ENCODE measurements around the gene WNK1. TPM values are rescaled to one million over a fixed set of nuclear protein-coding genes. Genes with fewer than 3 reads are reported as not detected.

The WNK1 gene
- total RNA-seq, 1 donor from 2014 or later, result 160 TPM

- no peak for DNase-seq (ENCODE audit: low spot score)
- no peak for TF ChIP-seq CTCF (IDR thresholded peaks at IDR 0.05; ENCODE audit: unreplicated experiment)
- H3K9me3 Mint-ChIP-seq (ENCODE audit: unreplicated experiment), result no peaks in the 10 kb centered on the region
- H3K4me1 Mint-ChIP-seq (ENCODE audit: unreplicated experiment), result no peaks in the 10 kb centered on the region
- H3K4me3 Mint-ChIP-seq (ENCODE audit: unreplicated experiment), result no peak overlapping the region
- peaks cover 2% of the 10 kb centered on the region for H3K27me3 Mint-ChIP-seq (ENCODE audit: unreplicated experiment)
- H3K27ac Mint-ChIP-seq (ENCODE audit: unreplicated experiment), result no peak overlapping the region
- peaks cover 8% of the 10 kb centered on the region for H3K36me3 Mint-ChIP-seq (ENCODE audit: low read depth, unreplicated experiment)
Measured at GRCh38 chr12:820336-820735, 68.0 kb downstream of the WNK1 start.

- H3K27ac Mint-ChIP-seq (ENCODE audit: unreplicated experiment), result no peak overlapping the region
- TF ChIP-seq CTCF (IDR thresholded peaks at IDR 0.05; ENCODE audit: unreplicated experiment), result no peak
- no peaks in the 10 kb centered on the region for H3K4me1 Mint-ChIP-seq (ENCODE audit: unreplicated experiment)
- no peaks in the 10 kb centered on the region for H3K9me3 Mint-ChIP-seq (ENCODE audit: unreplicated experiment)
- H3K36me3 Mint-ChIP-seq (ENCODE audit: low read depth, unreplicated experiment), result no peaks in the 10 kb centered on the region
- H3K27me3 Mint-ChIP-seq (ENCODE audit: unreplicated experiment), result no peaks in the 10 kb centered on the region
- DNase-seq (ENCODE audit: low spot score), result no peak
- H3K4me3 Mint-ChIP-seq (ENCODE audit: unreplicated experiment), result no peak overlapping the region
Measured at GRCh38 chr12:823028-823698, 70.8 kb downstream of the WNK1 start.

- Mint-ChIP-seq H3K27ac (ENCODE audit: unreplicated experiment) (no peak overlapping the region), H3K4me1 (ENCODE audit: unreplicated experiment) (no peaks in the 10 kb centered on the region), H3K9me3 (ENCODE audit: unreplicated experiment) (no peaks in the 10 kb centered on the region), H3K36me3 (ENCODE audit: low read depth, unreplicated experiment) (peaks cover 11% of the 10 kb centered on the region), H3K4me3 (ENCODE audit: unreplicated experiment) (no peak overlapping the region), H3K27me3 (ENCODE audit: unreplicated experiment) (no peaks in the 10 kb centered on the region)
- TF ChIP-seq CTCF (IDR thresholded peaks at IDR 0.05; ENCODE audit: unreplicated experiment), result no peak
- DNase-seq (ENCODE audit: low spot score), result no peak
Measured at GRCh38 chr12:826331-826730, 74.0 kb downstream of the WNK1 start.

GRCh38 chr12:828726-829395 is 76.5 kb downstream of the WNK1 start:
- no peaks in the 10 kb centered on the region for H3K9me3 Mint-ChIP-seq (ENCODE audit: unreplicated experiment)
- peaks cover 11% of the 10 kb centered on the region for H3K36me3 Mint-ChIP-seq (ENCODE audit: low read depth, unreplicated experiment)
- DNase-seq (ENCODE audit: low spot score), result no peak
- H3K27ac Mint-ChIP-seq (ENCODE audit: unreplicated experiment), result no peak overlapping the region
- no peak for TF ChIP-seq CTCF (IDR thresholded peaks at IDR 0.05; ENCODE audit: unreplicated experiment)
- H3K4me1 Mint-ChIP-seq (ENCODE audit: unreplicated experiment), result no peaks in the 10 kb centered on the region
- H3K4me3 Mint-ChIP-seq (ENCODE audit: unreplicated experiment), result no peak overlapping the region
- no peaks in the 10 kb centered on the region for H3K27me3 Mint-ChIP-seq (ENCODE audit: unreplicated experiment)

Data from endothelial cell (in vitro differentiated cells).